Measurements from ENCODE around the gene CHTF18.
A peak's percentile ranks its signal among the peaks of the same experiment; 100 is the strongest.
"Not testable (repeated sequence)": the region's sequence is repeated elsewhere in the genome, so short reads cannot be mapped to it uniquely, and the experiment has no call there.

The CHTF18 gene

DNA sequence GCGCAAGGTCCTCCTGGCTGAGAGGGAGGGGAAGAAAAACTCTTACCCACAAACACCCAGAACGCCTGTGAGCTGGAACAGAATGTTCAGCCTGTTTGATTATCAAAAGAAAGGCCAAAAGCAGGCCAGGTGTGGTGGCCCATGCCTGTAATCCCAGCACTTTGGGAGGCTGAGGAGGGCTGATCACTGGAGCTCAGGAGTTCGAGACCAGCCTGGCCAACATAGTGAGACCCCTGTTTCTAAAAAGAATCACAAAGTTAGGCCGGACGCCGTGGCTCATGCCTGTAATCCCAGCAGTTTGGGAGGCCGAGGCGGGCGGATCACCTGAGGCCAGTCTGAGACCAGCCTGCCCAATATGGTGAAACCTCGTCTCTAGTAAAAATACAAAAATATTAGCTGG is 12.1 kb upstream of the CHTF18 start:
- DNase-seq (ENCODE audit: low read depth), result not testable (repeated sequence)

DNA sequence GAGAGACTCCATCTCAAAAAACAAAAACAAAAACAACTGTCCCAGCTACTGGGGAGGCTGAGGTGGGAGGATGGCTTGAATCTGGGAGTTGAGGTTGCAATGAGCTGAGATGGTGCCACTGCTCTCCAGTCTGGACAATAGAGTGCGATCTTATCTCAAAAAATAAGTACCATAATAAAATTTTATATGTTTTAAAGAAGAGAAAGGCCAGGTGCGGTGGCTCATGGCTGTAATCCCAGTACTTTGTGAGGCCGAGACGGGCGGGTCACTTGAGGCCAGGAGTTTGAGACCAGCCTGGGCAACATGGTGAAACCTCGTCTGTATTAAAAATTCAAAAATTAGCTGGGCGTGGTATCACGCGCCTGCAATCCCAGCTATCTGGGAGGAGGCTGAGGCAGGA is 11.6 kb upstream of the CHTF18 start:
- no peak for DNase-seq (ENCODE audit: low read depth)

DNA sequence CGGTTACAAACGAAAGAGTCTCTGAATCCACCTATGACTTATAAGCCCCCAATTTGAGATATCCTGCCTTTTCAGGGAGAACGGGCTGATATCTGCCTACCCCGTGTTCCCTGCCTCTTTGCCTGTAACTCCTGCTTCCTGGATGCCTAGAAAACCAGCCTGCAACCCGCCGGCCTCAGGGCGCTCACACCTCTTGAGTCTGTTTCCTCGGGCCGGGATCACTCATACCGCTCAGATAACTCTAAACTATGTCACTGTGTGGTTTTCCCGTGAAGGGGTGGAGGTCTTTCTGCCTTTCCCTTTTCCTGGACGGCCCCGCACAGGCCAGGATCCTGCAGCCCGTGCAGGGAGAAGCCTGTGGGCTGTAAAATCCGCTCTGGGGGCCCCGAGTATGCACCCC is 10.6 kb upstream of the CHTF18 start:
- DNase-seq (ENCODE audit: low read depth), result no peak

DNA sequence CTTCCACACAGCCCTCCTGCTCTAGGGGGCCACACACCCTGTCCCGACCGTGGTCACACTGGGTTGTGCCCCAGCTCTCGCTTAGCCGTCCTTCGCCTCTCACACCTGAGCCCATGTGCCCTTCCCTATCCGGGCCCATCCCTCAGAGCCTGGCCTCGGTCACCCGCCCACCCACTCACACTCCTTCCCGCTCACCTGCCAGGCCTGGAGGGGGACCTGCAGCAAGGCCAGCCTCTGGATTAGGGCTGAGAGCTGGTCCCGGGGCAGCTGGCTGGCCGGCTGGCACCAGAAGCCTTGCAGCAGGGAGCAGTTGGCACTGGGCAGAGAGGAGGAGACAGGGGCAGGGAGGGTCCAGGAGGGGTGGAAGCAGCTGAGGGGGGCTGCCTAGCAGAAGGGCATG is 10.0 kb upstream of the CHTF18 start:
- no peak for DNase-seq (ENCODE audit: low read depth)

DNA sequence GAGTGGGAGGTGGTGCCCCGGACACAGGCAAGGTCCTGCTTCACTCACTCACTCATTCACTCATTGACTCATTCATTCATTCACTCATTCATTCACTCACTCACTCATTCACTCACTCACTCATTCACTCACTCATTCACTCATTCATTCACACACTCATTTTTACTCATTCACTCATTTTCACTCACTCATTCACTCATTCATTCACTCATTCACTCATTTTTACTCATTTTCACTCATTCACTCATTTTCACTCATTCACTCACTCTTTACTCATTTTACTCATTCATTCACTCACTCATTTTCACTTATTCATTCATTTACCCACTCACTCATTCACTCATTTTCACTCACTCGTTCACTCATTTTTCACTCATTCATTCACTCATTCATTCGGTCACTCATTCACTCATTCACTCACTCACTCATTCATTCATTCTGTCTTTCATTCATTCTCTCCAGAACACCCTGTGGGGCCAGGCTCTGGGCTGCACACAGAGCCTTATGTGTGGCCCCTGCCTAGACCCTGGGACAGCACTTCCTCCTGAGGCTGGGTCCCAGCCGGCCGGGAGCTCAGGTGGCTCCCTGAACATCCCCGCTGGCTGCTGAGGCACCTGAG is 9.4 kb upstream of the CHTF18 start:
- no peak for DNase-seq (ENCODE audit: low read depth)

DNA sequence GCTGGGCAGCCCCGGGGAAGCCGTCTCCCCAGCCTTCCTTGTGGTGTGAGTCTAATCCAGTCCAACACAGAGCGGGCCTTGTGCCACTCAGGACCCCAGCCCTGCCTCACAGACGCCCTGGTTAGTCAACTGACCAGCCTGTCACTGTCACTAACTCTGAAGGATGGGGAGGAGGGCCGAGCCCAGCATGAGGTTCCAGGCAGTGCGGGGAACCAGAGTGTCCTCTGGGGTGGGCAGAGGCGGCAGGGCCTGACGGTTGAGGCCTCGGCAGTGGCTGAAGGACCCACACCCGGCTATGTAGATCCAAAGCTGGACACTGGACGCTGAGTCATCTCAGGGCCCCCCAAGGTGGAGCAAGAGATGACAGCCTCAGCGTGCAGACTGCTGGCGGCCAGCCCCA is 8.9 kb upstream of the CHTF18 start:
- no peak for DNase-seq (ENCODE audit: low read depth)

DNA sequence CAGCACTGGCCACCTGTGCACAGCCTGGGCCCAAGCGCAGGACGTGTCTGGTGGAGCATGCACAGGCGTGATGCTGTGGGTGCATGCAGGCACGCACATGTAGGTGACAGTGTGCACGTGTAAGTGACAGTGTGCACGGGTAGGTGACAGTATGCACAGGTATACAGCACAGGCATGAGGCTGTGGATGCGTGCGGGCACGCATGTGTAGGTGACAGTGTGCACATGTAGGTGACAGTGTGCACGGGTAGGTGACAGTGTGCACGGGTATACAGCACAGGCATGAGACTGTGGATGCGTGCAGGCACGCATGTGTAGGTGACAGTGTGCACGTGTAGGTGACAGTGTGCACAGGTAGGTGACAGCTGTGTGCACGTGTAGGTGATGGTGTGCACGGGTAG is 8.1 kb upstream of the CHTF18 start:
- no peak for DNase-seq (ENCODE audit: low read depth)

DNA sequence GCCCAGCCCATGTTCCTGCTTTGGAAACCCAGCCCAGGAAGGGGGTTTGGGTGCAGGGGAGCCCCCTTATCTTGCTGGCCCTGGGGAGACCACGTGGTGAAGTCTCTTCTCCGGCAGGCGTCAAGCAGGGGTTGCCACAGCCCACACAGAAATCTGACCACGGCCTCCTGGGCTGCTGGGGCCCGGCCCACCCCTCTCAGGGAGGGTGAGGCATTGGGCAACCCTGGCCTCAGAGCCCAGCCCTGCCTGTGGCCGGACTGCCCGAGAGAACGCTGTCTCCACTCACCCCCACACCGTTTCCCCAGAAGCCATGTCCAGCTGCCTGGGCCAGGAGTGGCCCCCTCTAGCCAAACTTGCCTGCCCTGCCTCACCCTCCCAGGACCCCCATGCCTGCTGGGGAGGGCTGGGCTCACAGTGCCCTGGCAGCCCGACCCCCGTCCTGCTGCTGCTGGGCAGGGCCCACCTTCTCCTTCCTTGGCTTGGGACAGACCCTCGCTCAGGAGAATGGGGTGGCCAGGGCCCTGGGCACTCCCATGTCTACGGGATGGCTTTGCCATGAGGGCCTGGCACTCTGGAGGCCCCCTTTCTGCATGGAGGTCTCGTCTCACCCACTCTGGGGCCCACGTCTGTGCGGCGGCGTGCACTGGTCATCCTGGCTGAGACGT is 6.9 kb upstream of the CHTF18 start:
- no peak for DNase-seq (ENCODE audit: low read depth)

DNA sequence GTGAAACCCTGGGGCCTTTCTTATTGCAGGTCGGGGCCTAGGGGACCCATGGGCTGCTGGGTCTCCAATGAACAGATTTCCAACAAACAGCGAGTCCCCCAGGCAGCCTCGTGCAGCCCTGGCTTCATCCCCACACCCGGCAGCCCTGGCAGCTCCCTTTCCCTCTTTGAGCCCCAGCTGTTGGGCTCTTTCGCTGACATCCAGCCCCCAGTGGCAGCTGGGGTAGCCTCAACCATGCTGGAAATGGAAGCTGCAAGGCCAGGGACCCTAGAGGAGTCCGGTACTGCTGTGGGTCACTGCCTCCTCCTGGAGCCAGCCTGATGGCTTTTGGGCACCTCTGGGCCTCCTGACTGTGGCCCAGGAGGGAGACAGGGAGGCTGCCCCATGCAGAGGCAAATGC is 6.2 kb upstream of the CHTF18 start:
- no peak for DNase-seq (ENCODE audit: low read depth)

DNA sequence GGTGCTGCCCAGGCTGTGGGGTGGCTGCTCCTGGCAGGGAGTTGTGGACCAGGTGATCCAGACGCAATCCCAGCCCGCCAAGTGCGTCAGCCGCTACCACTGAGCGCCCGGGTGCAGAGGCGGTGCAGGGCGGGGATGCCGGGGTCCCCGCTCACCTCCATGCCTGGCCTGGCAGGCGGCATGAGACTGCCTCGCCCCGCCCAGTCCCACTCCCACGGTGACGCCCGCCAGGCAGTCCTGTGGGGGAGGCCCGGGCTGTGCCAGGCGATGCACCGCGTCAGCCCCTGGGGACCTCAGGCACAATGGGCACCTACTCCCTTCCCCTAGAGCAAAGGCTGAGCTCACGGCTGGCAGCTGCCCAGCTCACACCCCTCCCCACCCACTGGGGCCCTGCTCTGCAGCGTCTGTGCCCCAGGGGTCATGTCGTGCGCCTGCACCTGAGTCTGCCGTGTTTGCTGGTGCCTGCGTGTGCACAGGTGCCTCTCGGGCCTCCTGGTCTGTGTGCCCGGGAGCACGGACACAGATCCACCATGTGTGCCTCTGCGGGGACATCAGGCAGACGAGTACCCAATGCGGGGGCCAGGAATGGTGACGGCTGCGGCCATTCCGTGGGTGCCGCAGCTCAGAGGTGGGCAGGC is 5.5 kb upstream of the CHTF18 start:
- DNase-seq (ENCODE audit: low read depth), result no peak

DNA sequence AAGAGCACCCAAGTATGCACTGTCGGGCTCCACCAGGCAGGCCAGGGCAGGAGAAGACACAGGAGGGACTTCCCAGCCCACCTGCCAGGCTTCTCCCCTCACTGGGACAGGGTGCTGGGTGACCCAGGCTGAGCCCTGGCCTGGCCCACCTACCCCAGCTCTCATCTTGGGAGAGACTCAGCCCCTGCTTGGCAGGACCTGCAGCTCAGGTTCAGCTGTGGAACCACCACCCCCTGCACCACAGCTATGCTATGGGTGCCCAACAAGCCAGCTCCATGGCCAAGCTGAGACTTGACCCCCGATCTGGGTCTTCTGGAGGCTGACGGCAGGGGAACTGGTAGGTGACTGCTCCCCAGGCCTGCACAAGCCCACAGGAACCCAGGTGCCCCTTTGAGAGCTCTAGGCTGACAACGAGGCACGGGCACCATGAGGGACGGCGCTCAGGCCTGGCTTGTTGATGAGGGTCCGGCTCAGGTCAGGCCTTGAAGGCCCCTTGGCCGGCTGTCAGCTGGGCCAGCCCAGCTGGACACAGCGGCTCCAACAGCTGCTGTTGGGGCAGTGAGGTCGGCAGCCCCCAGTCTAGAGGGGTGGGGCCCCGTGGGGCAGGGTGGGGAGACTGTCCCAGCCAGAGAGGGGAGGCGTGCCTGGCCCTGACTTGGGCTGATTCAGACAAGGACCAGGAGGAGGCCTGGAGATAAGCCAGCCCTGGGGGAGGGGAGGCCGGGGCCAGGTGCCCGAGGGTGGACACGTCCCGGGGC is 4.8 kb upstream of the CHTF18 start:
- no peak for DNase-seq (ENCODE audit: low read depth)

DNA sequence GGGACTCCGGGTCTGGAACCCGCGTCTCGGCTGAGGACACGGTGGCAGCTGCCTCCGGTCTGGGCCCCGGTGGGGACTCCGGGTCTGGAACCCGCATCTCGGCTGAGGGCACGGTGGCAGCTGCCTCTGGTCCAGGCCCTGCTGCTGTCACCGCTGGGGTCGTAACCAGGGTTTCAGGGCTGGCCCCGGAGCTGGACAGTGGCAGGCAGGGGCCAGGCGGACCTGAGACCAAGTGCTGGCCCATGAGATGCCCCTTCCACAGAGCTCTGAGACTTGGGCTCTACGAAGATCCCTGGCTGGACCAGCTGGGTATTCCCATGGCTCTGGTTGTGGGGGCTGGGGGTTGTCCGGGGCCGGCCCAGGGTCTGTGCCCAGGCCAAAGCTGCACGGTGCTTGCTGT is 4.0 kb upstream of the CHTF18 start:
- no peak for DNase-seq (ENCODE audit: low read depth)

DNA sequence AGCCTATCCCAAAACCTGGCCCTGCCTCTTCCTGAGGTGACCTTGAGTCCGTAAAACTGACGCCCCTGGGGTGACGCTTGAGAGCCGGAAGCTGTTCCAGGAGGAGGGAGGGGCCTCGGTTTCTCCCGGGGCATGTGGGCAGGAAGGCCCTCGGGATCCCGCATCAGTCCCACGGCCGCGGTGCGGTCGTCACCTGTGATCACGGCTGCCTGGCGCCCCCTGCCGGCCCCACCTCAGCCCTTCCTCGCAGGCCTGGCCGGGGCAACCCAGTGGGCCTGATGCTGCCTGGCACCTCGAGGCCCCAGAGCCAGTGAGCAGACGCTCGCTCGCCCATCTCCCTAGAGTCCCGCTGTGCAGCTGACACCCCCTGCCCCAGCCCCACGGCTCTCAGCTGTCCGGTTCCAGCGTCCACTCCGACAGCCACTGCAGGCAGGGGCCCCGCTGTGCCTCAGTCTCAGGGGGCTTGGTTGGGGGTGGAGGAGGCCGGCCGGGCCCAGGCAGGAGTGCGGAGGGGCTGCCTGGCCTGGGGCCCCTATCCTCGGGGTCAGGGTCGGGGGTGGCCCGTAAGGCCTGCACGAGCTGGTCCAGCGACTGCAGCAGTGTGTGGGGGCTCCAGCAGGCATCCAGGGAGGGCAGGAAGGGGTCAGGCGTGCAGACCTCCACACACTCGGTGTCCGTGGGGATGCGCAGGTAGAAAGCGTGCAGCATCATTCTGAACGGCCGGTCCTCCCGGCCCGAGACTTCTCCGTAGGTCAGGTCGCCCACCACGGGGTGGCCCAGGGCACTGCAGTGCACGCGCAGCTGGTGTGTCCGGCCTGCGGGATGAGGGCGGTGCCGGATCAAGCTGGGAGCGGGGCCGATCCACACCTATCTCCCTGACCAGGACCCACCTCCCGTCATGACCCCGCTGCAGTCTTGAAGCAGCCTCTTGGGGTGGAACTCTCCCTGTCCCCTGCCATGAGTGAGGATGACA is 2.6 kb upstream of the CHTF18 start:
- peak; percentile 61 for DNase-seq (ENCODE audit: low read depth)

DNA sequence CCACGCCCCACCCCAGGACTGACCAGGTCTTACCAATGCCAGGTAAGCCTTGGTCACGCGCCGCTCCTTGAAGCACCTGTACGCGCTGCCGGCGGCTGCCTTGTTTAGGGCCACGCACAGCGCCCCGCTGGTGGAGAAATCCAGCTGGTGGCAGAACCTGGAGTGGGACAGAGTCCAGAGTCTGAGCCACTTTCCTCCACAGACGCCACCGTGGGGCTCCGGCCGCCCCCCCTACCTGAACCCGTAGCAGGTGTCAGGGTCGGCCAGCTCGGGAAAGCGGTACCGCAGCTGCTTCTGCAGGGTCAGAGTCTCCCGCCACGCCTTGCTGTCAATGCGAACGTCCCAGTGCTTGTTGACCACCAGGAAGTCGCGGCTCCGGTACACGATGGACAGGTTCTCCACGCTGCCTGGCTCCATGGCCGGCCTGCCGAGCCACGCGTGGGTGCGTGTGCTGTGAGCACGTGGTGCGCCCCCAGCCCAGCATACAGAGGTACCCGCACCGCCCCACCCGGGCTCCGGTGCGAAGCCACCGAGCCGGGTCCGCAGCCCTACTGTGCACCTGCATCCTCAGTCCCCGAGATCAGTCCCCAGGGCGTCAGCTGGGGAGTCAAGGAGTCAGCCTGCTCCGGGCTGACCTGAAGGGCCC is 976 bp upstream of the CHTF18 start:
- no peak for DNase-seq (ENCODE audit: low read depth)

DNA sequence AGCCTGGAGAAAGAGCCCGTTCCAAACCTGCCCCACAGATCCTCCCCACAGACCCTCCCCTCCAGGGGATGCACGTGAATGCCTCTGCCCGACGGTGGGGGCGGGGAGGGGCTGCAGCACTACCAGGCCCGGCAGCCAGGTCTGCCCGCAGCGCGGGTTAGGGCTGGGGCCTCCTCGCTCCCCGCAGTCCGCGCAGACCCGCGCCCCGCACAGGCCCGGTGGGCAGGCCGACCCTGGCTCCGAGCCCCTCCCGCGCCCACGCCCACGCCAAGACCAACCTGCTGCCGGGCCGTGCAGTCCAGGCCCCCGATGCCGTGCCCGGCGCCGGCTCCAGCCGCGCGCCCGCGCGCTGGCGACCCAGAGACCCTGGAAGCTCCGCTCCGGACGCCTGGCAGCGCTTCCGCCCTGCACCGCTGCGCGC is 432 bp upstream of the CHTF18 start, which contains the start of gene RPUSD1:
Gene RPUSD1 (minus strand): TSS at position 404 of the 421 bp plus-strand sequence. CDS start 644 bp downstream, outside the sequence.
- no peak for DNase-seq (ENCODE audit: low read depth)

DNA sequence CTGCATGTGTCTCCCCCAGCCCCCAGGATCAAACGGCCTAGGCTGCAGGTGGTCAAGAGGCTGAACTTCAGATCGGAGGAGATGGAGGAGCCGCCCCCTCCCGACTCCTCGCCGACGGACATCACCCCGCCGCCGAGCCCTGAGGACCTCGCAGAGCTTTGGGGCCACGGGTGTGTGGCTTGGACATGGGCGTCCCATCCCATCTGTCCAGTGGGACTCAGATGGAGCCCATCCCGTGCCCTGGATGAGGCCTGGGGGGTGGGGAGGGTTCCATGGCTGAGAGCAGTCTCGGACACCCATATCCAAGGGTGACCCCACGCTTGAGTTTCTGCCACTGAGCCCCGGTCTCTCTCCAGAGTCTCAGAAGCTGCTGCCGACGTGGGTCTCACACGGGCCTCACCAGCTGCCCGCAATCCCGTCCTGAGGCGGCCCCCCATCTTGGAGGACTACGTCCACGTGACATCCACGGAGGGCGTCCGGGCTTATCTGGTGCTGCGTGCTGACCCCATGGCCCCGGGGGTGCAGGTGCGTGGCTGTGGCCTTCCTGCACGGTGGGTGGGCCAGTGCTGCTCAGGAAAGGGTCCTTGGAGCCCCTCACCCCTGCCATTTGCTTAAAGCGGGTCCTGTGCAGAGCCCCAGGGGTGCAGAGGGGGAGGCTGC is 901 bp downstream of the CHTF18 start:
- DNase-seq (ENCODE audit: low read depth), result no peak

DNA sequence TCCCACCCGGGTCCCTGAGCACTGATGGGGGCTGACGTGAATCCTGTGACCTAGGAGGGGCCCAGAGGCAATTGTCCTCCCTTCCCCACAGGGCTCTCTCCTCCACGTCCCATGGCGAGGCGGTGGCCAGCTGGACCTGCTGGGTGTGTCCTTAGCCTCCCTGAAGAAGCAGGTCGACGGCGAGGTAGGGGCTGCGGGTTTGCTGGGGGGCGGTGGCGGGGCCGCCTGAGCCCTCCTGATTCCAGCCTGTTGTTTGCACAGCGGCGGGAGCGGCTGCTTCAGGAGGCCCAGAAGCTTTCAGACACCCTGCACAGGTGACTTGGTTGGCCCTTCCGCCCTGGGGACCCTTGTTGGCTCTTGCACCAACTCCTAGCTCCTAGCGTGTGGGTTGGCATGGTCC is 1.7 kb downstream of the CHTF18 start:
- DNase-seq (ENCODE audit: low read depth), result no peak

DNA sequence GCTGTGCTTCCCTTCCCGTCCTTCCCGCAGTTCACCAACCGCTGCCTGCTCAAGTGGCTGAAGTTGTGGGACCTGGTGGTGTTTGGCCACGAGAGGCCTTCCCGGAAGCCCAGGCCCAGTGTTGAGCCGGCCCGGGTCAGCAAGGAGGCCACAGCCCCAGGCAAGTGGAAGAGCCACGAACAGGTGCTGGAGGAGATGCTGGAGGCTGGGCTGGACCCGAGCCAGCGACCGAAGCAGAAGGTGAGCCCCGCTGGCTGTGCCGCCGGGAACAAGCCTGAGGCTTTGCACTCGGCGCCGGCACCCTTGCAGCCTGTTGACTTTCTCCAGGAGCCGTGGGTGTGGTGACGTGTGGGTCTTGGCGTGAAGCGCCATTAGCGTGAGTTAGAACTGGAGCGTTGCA is 2.7 kb downstream of the CHTF18 start:
- DNase-seq (ENCODE audit: low read depth), result no peak

DNA sequence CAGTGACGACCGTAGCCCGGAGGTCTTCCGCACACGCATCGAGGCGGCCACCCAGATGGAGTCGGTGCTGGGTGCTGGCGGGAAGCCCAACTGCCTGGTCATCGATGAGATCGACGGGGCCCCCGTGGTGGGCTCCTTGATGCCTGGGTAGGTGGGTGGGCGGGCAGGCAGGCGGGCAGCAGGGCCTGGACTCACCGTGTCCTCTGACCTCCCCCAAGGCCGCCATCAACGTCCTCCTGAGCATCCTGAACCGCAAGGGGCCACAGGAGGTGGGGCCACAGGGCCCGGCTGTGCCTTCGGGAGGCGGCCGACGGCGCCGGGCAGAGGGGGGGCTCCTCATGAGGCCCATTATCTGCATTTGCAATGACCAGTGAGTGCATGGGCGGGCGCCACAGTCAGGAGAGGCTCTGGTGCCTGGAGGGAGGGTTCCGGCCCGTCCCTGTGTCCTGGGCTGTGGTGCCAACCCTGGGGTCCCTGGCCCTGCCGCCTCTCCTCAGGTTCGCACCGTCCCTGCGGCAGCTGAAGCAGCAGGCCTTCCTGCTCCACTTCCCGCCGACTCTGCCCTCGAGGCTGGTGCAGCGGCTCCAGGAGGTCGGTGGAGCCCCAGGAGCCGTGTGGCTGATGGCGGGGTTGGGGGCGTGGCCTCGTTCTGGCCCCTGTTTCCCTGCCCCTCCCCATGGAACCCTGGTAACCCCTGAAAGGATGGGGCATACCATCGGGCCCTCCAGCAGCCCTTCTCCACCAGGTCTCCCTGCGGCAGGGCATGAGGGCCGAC is 4.0 kb downstream of the CHTF18 start:
- no peak for DNase-seq (ENCODE audit: low read depth)

DNA sequence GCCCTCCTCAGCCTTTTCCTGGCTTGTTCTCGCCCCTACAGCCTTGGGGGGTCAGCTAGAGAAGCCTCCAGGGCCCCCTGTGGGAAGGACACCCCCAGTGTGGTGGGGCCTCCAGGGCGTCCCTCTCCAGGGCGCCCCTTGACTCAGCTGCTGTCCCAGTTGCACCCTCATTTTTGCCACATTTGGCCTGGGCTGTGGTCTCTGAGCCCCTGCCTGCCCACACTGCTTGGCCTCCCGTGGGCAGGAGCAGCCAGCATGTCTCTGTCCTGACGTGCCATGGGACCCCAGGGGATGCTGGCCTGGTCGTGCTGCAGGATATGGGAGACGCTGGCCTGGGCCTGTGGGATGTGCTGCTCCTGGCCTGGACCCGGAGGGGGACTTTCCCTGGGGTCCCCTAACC is 5.0 kb downstream of the CHTF18 start:
- DNase-seq (ENCODE audit: low read depth), result no peak
